ENCODE results near the gene RICTOR. TPM values are rescaled to one million over a fixed set of nuclear protein-coding genes. Genes with fewer than 3 reads are reported as not detected.

The RICTOR gene
- total RNA-seq, 4 donors from 2014 or later = 47.8 to 87.5 (median 51.2) TPM

DNA sequence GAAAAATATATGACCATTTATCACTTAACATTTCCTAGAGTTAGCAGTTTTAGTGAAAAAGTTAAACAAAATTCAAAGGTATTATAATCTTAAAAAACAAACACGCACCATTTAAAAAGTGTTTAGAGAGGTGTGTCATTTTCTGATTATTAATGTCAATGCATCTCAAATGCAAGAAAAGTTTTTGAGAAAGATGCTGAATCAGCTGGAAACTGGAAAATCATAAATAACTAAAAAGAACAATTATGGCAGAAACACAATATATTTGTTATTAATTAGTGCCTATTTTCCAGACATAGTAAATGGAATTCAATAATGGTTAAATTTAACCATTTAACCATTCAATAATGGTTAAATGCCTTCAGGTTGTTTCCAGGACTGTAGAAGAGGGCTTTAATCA lies 64.9 kb downstream of the RICTOR start:
- 97 to 99% methylated on average over 1 of the region's 1 CpG for WGBS, 2 donors
- H3K27me3 ChIP-seq = no peaks in the 10 kb centered on the region
- TF ChIP-seq CTCF (IDR thresholded peaks at IDR 0.05) = no peak
- TF ChIP-seq POLR2A (IDR thresholded peaks at IDR 0.05) = no peak
- no peak overlapping the region for H3K4me3 ChIP-seq (replicated peaks in 1 of 3)
- H3K9me3 ChIP-seq = no peaks in the 10 kb centered on the region
- H3K4me1 ChIP-seq = no peaks in the 10 kb centered on the region
- H3K27ac ChIP-seq = no peak overlapping the region
- intact Hi-C loops (cut with DNase I) = no loop called here
- DNase-seq = no peak
- H3K36me3 ChIP-seq = no peaks in the 10 kb centered on the region

DNA sequence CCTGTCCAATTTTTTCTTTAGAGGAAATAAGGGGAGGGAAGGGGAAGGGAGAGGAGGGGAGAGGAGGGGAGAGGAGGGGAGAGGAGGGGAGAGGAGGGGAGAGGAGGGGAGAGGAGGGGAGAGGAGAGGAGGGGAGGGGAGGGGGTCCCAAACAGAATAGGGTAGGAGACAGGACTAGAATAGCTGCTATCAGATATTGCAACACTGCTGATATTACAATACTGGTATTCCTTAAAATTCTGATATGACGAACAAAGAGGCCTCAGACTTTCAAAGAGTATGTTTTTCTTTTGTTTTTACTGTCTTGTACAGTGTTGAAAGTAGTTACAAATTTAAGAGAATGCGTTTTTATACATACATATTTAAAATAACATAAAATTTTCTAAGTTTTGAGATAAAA lies 67.5 kb downstream of the RICTOR start:
- intact Hi-C loops (cut with DNase I) = no loop called here
- no peak for DNase-seq
- WGBS, 2 donors = 92 to 97% methylated on average over 2 of the region's 2 CpGs
- Histone ChIP-seq H3K4me1 (no peaks in the 10 kb centered on the region), H3K27ac (no peak overlapping the region), H3K4me3 (replicated peaks in 1 of 3) (no peak overlapping the region), H3K27me3 (no peaks in the 10 kb centered on the region), H3K36me3 (no peaks in the 10 kb centered on the region), H3K9me3 (no peaks in the 10 kb centered on the region)
- TF ChIP-seq POLR2A (IDR thresholded peaks at IDR 0.05) = no peak
- TF ChIP-seq CTCF (IDR thresholded peaks at IDR 0.05) = no peak

- Histone ChIP-seq H3K36me3 (no peaks in the 10 kb centered on the region), H3K27me3 (no peaks in the 10 kb centered on the region), H3K9me3 (no peaks in the 10 kb centered on the region), H3K4me1 (no peaks in the 10 kb centered on the region), H3K27ac (no peak overlapping the region), H3K4me3 (replicated peaks in 1 of 3) (no peak overlapping the region)
- 80 to 84% methylated on average over 3 of the region's 3 CpGs for WGBS, 2 donors
- no peak for DNase-seq
- TF ChIP-seq CTCF (IDR thresholded peaks at IDR 0.05) (peak in 3 of 6 experiments; percentile 12 to 31 (median 28)), POLR2A (IDR thresholded peaks at IDR 0.05) (no peak)
- intact Hi-C loops (cut with DNase I) = no loop called here
Observed at GRCh38 chr5:39005566-39006232, 68.5 kb downstream of the RICTOR start.

DNA sequence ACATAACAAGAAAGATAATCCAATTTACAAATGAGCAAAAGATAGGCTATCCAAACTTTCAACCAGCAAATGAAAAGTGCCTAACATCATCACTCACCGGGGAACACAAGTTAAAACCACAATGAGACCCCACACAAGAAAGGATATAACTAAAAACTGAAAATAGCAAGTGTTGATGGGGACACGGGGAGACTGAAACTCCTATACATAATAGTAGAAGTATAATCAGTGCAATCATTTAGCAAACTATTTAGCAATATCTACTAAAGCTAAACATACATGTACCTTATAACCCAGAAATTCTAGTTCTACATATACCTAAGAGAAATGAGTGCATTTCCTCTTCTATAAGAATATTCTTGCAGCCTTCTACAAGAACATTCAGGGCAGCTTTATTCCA lies 72.5 kb downstream of the RICTOR start:
- no peak for DNase-seq
- intact Hi-C loops (cut with DNase I) = no loop called here
- no peak overlapping the region for H3K27ac ChIP-seq
- no peak overlapping the region for H3K4me3 ChIP-seq (replicated peaks in 1 of 3)
- no peaks in the 10 kb centered on the region for H3K4me1 ChIP-seq
- no peaks in the 10 kb centered on the region for H3K27me3 ChIP-seq
- no peaks in the 10 kb centered on the region for H3K9me3 ChIP-seq
- TF ChIP-seq POLR2A (IDR thresholded peaks at IDR 0.05) (no peak), CTCF (IDR thresholded peaks at IDR 0.05) (no peak)
- H3K36me3 ChIP-seq = no peaks in the 10 kb centered on the region
- WGBS, 2 donors = 86 to 89% methylated on average over 2 of the region's 2 CpGs

GRCh38 chr5:38999037-38999436 lies 75.2 kb downstream of the RICTOR start:
- DNase-seq = no peak
- TF ChIP-seq CTCF (IDR thresholded peaks at IDR 0.05) (no peak), POLR2A (IDR thresholded peaks at IDR 0.05) (no peak)
- Histone ChIP-seq H3K27me3 (no peaks in the 10 kb centered on the region), H3K9me3 (no peaks in the 10 kb centered on the region), H3K27ac (no peak overlapping the region), H3K4me1 (no peaks in the 10 kb centered on the region), H3K36me3 (no peaks in the 10 kb centered on the region), H3K4me3 (replicated peaks in 1 of 3) (no peak overlapping the region)
- intact Hi-C loops (cut with DNase I) = loop anchor here (5.0 kb wide), 1 partner anchor 88 kb away; no protein-coding TSS in a partner anchor
- 88 to 94% methylated on average over 2 of the region's 2 CpGs for WGBS, 2 donors
